BE2C (cell line): Measurements from ENCODE around the gene PLBD1.

Experiments used
- DNase-seq: peaks from one replicate; pipeline ENCODE4 v3.0.0-alpha.2; 2020
- H3K27me3 ChIP-seq: fragments of 250-450 bp; sonication (Bioruptor Pico); 2 replicates; pipeline ENCODE4 v1.5.1; 2020; ENCODE audit warnings: mild to moderate bottlenecking
- H3K36me3 ChIP-seq: fragments of 250-450 bp; sonication (Bioruptor Pico); 2 replicates; pipeline ENCODE4 v1.5.1; 2020; ENCODE audit warnings: mild to moderate bottlenecking
- H3K4me1 ChIP-seq: fragments of 250-450 bp; sonication (Bioruptor Pico); 2 replicates; pipeline ENCODE4 v1.5.1; 2020
- H3K4me3 ChIP-seq: 2 replicates; pipeline ENCODE4 v1.5.1; 2011; ENCODE audit warnings: low read depth, low read length
- H3K9me3 ChIP-seq: fragments of 250-450 bp; sonication (Bioruptor Pico); 2 replicates; pipeline ENCODE4 v1.5.1; 2020
- TF ChIP-seq, protein P1 (sequence below): IDR thresholded peaks from 2 replicates; pipeline ENCODE4 v1.5.1; 2012; ENCODE audit warnings: mild to moderate bottlenecking, low read depth, low read length

The PLBD1 gene

DNA sequence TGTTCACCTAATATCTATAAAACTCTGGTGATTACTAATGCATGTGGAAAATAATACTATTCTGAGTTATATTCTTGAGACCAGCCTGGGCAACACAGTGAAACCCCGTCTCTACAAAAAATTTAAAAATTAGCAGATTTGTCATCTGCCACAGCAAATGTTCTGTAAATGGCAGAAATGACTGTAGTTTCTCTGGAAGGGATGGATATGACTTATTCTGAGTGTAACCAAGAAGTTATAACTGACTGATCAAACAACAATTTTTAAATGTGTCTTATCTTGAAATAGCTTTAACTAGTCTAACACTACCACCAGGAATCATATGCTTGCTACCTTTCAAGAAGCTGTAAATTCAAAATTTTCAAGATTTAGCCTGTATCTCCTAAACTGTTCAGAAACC is 88.7 kb downstream of the PLBD1 start:
- TF ChIP-seq, protein P1, sequence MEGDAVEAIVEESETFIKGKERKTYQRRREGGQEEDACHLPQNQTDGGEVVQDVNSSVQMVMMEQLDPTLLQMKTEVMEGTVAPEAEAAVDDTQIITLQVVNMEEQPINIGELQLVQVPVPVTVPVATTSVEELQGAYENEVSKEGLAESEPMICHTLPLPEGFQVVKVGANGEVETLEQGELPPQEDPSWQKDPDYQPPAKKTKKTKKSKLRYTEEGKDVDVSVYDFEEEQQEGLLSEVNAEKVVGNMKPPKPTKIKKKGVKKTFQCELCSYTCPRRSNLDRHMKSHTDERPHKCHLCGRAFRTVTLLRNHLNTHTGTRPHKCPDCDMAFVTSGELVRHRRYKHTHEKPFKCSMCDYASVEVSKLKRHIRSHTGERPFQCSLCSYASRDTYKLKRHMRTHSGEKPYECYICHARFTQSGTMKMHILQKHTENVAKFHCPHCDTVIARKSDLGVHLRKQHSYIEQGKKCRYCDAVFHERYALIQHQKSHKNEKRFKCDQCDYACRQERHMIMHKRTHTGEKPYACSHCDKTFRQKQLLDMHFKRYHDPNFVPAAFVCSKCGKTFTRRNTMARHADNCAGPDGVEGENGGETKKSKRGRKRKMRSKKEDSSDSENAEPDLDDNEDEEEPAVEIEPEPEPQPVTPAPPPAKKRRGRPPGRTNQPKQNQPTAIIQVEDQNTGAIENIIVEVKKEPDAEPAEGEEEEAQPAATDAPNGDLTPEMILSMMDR: no peak
- Histone ChIP-seq H3K9me3 (no peaks in the 10 kb centered on the region), H3K4me1 (no peaks in the 10 kb centered on the region; the same call in 1 of the 2 replicates), H3K4me3 (no peak overlapping the region), H3K36me3 (peaks cover 52% of the 10 kb centered on the region), H3K27me3 (no peaks in the 10 kb centered on the region)
- DNase-seq: no peak

DNA sequence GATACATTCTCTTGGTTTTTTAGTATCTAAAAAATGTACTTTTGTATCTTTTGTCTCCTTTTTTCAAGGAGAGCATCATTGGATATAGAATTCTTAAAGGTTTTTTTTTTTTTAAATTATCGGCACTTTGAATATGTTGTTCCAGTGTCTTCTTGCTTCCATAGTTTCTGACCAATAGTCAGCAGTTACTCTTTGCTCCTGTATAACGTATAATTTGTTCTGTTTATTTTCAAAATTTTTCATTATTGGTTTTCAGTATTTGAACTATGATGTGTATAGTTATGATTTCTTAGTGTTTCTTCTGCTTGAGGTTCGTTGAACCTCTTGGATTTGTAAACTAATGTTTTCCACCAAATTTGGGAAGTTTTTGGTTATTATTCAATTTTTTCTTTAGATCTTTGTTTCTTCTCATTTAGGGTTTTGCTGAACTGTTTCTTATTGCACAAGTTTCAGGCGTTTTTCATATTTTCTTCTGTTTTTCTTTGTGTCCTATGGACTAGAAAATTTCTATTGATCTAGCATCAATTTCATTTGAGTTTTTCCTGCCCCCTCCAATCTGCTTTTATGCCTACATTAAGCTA is 93.9 kb downstream of the PLBD1 start:
- Histone ChIP-seq H3K4me1 (no peaks in the 10 kb centered on the region), H3K36me3 (peaks cover 20% of the 10 kb centered on the region), H3K9me3 (no peaks in the 10 kb centered on the region), H3K4me3 (no peak overlapping the region), H3K27me3 (no peaks in the 10 kb centered on the region)
- TF ChIP-seq, protein P1: no peak
- DNase-seq: no peak

DNA sequence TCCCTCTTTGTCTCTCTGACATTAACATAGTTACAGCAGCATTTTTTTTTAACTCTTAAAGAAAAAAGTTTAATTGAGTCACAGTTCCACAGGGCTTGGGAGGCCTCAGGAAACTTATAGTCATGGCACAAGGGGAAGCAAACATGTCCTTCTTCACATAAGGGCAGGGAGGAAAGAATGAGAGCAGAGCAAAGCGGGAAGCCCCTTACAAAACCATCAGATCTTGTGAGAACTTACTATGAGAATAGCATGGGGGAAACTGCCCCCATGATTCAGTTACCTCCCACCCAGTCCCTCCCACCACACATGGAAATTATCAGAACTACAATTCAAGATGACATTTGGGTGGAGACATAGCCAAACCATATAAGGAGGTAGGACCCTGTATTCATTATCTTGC is 96.2 kb downstream of the PLBD1 start:
- DNase-seq: no peak

DNA sequence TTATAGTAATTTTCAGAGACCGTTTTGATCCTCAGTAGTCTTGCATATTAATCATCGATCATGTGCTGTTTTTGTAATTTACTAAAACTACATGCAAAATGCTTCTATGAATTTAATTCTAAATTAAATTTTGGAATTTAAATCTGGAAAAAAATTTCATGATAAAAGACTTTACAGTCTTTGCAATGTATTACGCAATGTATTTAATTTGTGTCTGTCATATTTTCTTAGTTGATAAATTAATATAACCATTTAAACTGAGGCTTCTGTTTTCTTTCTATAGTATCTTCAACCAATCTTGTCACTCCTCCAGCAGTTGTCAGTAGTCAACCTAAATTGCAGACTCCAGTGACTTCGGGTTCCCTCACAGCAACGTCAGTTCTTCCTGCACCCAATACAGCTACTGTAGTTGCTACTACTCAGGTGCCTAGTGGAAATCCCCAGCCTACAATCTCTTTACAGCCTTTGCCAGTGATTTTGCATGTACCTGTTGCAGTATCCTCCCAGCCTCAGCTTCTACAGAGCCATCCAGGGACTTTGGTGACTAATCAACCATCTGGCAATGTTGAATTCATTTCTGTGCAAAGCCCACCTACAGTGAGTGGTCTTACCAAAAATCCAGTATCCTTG is 107.4 kb downstream of the PLBD1 start:
- Histone ChIP-seq H3K4me3 (no peak overlapping the region), H3K36me3 (peaks cover 47% of the 10 kb centered on the region), H3K4me1 (no peaks in the 10 kb centered on the region; the same call in 1 of the 2 replicates), H3K9me3 (no peaks in the 10 kb centered on the region), H3K27me3 (no peaks in the 10 kb centered on the region)
- DNase-seq: no peak
- TF ChIP-seq, protein P1: no peak

More for the DNA sequence above, 96.2 kb downstream of the PLBD1 start:
- H3K4me3 ChIP-seq: no peak overlapping the region
- peaks cover 24% of the 10 kb centered on the region for H3K36me3 ChIP-seq
- TF ChIP-seq, protein P1: no peak
- H3K9me3 ChIP-seq: no peaks in the 10 kb centered on the region
- no peaks in the 10 kb centered on the region for H3K27me3 ChIP-seq
- no peaks in the 10 kb centered on the region for H3K4me1 ChIP-seq

DNA sequence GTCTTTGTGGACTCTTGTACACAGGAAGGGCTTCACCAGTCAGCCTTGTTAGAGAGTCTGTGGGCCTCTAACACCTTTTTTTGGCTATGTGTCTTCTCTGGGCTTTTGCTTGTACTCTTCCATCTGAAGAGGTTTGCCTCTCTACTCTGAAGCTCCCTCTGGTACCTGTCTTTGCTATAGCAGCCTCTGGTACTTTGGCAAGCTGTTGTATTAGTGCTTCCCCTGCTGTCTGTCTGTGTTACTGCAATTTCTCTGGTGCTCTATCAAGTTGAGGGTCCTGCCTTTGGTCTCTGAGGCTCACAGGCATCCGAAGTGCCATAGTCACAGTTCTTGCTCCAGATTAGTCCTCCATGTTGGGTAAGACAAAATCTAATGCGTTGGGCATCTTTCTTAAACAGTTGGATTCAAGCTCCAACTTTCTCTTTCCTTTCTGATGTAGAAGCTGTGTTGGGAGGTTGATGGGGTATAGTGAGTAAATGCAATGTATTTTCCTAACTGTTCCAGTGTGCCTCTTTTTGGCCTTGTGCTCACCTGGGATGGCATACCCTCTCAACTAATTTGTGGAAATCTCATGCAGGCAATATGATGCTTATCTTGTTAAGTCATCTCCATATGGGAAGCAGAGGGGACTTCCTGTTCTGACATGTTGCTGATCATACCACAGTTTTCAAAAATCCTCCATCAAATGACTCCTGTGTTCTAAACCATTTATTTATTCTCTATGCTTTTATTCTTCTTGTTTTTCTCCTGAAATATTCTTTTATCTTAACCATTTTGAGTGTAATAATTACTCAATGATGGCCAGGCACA is 113.4 kb downstream of the PLBD1 start:
- H3K27me3 ChIP-seq: no peaks in the 10 kb centered on the region
- H3K4me3 ChIP-seq: no peak overlapping the region
- H3K36me3 ChIP-seq: peaks cover 41% of the 10 kb centered on the region
- H3K4me1 ChIP-seq: peaks cover 7% of the 10 kb centered on the region
- no peaks in the 10 kb centered on the region for H3K9me3 ChIP-seq
- DNase-seq: peak; percentile 45
- TF ChIP-seq, protein P1: peak; percentile 96
